SK-N-SH (cell line): Measurements from ENCODE around the gene FGFBP1. TPM values are rescaled to one million over a fixed set of nuclear protein-coding genes. Genes with fewer than 3 reads are reported as not detected.

Experiments
- CTCF ChIA-PET: fragments of 300-600, 350-600 bp; formaldehyde crosslinking; extraction: SDS; loops from one replicate; lab custom pipeline; 2021; lab: Yijun Ruan, JAX
- POLR2A ChIA-PET: fragments of 350-600 bp; sonication (Branson Sonifier 250); formaldehyde crosslinking; extraction: SDS; loops from one replicate; lab custom pipeline; 2020; ENCODE audit warnings: antibody characterized with exemption, inconsistent platforms; lab: Yijun Ruan, JAX
- DNase-seq: peaks from one replicate; pipeline ENCODE4 v3.0.0; 2012
- H2AFZ ChIP-seq: fragments of 200-600 bp; sonication (generic); 2 replicates; pipeline ENCODE4 v1.8.1; 2016; ENCODE audit warnings: antibody characterized with exemption, mild to moderate bottlenecking, low read depth
- H3F3A ChIP-seq: fragments of 200-600 bp; sonication (generic); replicated peaks from 2 replicates; pipeline ENCODE3; 2016; ENCODE audit warnings: antibody characterized with exemption, mild to moderate bottlenecking; ENCODE audit not compliant: insufficient read depth
- H3K27ac ChIP-seq, 2 experiments: fragments of 200-500 bp in 1 of 2; fragments of 200-600 bp in 1 of 2; sonication (Bioruptor generic) in 1 of 2; sonication (generic), shearing (Covaris generic) in 1 of 2; 2 replicates each; pipeline versions ENCODE4 v1.5.1 to v1.6.1; 2014 to 2016; ENCODE audit warnings: low read depth in 2 of 2, inconsistent platforms in 1 of 2, low read length in 1 of 2, mild to moderate bottlenecking in 1 of 2, mixed read lengths in 1 of 2
- H3K27me3 ChIP-seq: fragments of 200-600 bp; sonication (generic), shearing (Covaris generic); 2 replicates; pipeline ENCODE4 v1.6.1; 2016; ENCODE audit warnings: mixed run types; ENCODE audit not compliant: insufficient read depth
- H3K36me3 ChIP-seq, 2 experiments: fragments of 200-500 bp in 1 of 2; fragments of 200-600 bp in 1 of 2; sonication (Bioruptor generic) in 1 of 2; sonication (generic) in 1 of 2; replicated peaks in 1 of 2; 2 replicates each; pipeline versions ENCODE3 to v1.5.1; 2014 to 2016; ENCODE audit warnings: low read length in 1 of 2, mild to moderate bottlenecking in 1 of 2; ENCODE audit not compliant: insufficient read depth in 2 of 2, control insufficient read depth in 1 of 2
- H3K4me1 ChIP-seq, 2 experiments: fragments of 200-500 bp in 1 of 2; fragments of 200-600 bp in 1 of 2; sonication (Bioruptor generic) in 1 of 2; sonication (generic), shearing (Covaris generic) in 1 of 2; 2 replicates each; pipeline versions ENCODE4 v1.5.1 to v1.6.1; 2014 to 2016; ENCODE audit warnings: low read depth in 1 of 2, low read length in 1 of 2, mixed run types in 1 of 2; ENCODE audit not compliant: insufficient read depth in 2 of 2, control insufficient read depth in 1 of 2
- H3K4me2 ChIP-seq: fragments of 200-600 bp; sonication (generic), shearing (Covaris generic); 2 replicates; pipeline ENCODE4 v1.6.1; 2017; ENCODE audit warnings: mixed run types
- H3K4me3 ChIP-seq, 2 experiments: fragments of 200-500 bp in 1 of 2; fragments of 200-600 bp in 1 of 2; sonication (Bioruptor generic) in 1 of 2; sonication (generic), shearing (Covaris generic) in 1 of 2; 2 replicates each; pipeline versions ENCODE4 v1.5.1 to v1.8.1; 2014 to 2016; ENCODE audit warnings: low read depth in 2 of 2, inconsistent platforms in 1 of 2, low read length in 1 of 2, mild to moderate bottlenecking in 1 of 2, mixed read lengths in 1 of 2, moderate library complexity in 1 of 2
- H3K79me2 ChIP-seq: fragments of 200-600 bp; sonication (generic); 2 replicates; pipeline ENCODE4 v1.8.1; 2017; ENCODE audit warnings: mild to moderate bottlenecking; ENCODE audit not compliant: insufficient read depth
- H3K9ac ChIP-seq: fragments of 200-600 bp; sonication (generic); 2 replicates; pipeline ENCODE4 v1.6.1; 2017; ENCODE audit warnings: mixed run types
- H3K9me2 ChIP-seq: fragments of 200-600 bp; sonication (generic); 2 replicates; pipeline ENCODE4 v1.6.1; 2017; ENCODE audit warnings: mixed run types
- H3K9me3 ChIP-seq: fragments of 200-600 bp; sonication (generic); 2 replicates; pipeline ENCODE4 v1.6.1; 2017; ENCODE audit warnings: mixed run types, mild to moderate bottlenecking, moderate library complexity
- H4K20me1 ChIP-seq: fragments of 200-600 bp; sonication (generic); 2 replicates; pipeline ENCODE4 v1.6.1; 2017; ENCODE audit warnings: mild to moderate bottlenecking, mixed run types; ENCODE audit not compliant: insufficient read depth
- EP300 ChIP-seq, 2 experiments: IDR thresholded peaks; 2 replicates each; pipeline versions ENCODE4 v1.4.0 to v1.6.1; 2012; ENCODE audit warnings: borderline replicate concordance in 1 of 2, low read depth in 1 of 2, low read length in 1 of 2
- FOSL2 ChIP-seq: IDR thresholded peaks from 2 replicates; pipeline ENCODE4 v1.4.0; 2012; ENCODE audit warnings: low read depth, mild to moderate bottlenecking, moderate library complexity, borderline replicate concordance
- FOXM1 ChIP-seq: IDR thresholded peaks from 2 replicates; pipeline ENCODE4 v1.4.0; 2012; ENCODE audit warnings: low read depth, mild to moderate bottlenecking
- GABPA ChIP-seq: IDR thresholded peaks from 2 replicates; pipeline ENCODE4 v1.4.0; 2012; ENCODE audit warnings: low read depth, mild to moderate bottlenecking
- IRF3 ChIP-seq: fragments of 150-350 bp; IDR thresholded peaks from 2 replicates; pipeline ENCODE4 v1.6.1; 2016; ENCODE audit warnings: mild to moderate bottlenecking, low read depth, low read length
- MAX ChIP-seq: IDR thresholded peaks from 2 replicates; pipeline ENCODE4 v1.4.0; 2012; ENCODE audit warnings: low read depth
- MEF2A ChIP-seq: IDR thresholded peaks from 2 replicates; pipeline ENCODE4 v1.4.0; 2012; ENCODE audit warnings: low read depth, borderline replicate concordance
- MXI1 ChIP-seq: IDR thresholded peaks from 2 replicates; pipeline ENCODE4 v1.6.1; 2012; ENCODE audit warnings: mild to moderate bottlenecking, low read depth, low read length, improper control_type of control experiment
- NRF1 ChIP-seq: IDR thresholded peaks from 2 replicates; pipeline ENCODE4 v1.6.1; 2012; ENCODE audit warnings: low read depth, mild to moderate bottlenecking, low read length
- PBX3 ChIP-seq: IDR thresholded peaks from 2 replicates; pipeline ENCODE4; 2012
- POLR2AphosphoS5 ChIP-seq: IDR thresholded peaks from 2 replicates; pipeline ENCODE4 v1.6.1; 2012; ENCODE audit warnings: low read depth, low read length
- RAD21 ChIP-seq: IDR thresholded peaks from 2 replicates; pipeline ENCODE4 v1.6.1; 2012; ENCODE audit warnings: mild to moderate bottlenecking, low read length
- RXRA ChIP-seq: IDR thresholded peaks from 2 replicates; pipeline ENCODE4 v1.4.0; 2012; ENCODE audit warnings: low read depth, mild to moderate bottlenecking, borderline replicate concordance
- TCF12 ChIP-seq: IDR thresholded peaks from 2 replicates; pipeline ENCODE4 v1.4.0; 2012
- TEAD4 ChIP-seq: IDR thresholded peaks from 2 replicates; pipeline ENCODE4 v1.4.0; 2012; ENCODE audit warnings: mild to moderate bottlenecking, borderline replicate concordance; ENCODE audit not compliant: insufficient read depth
- USF2 ChIP-seq: fragments of 150-350 bp; IDR thresholded peaks from 2 replicates; pipeline ENCODE4 v1.6.1; 2017; ENCODE audit warnings: antibody characterized with exemption, low read length, low read depth, borderline replicate concordance
- YY1 ChIP-seq: IDR thresholded peaks from 2 replicates; pipeline ENCODE4 v1.4.0; 2012; ENCODE audit warnings: low read depth, mild to moderate bottlenecking
- ZBTB33 ChIP-seq: IDR thresholded peaks from 2 replicates; pipeline ENCODE4 v1.4.0; 2012; ENCODE audit warnings: low read depth, borderline replicate concordance
- WGBS: methylation state at CpG from one replicate; pipeline ENCODE4 v1.1.6; 2017; ENCODE audit warnings: low lambda C conversion rate; 5-methylcytosine and 5-hydroxymethylcytosine counted together
- polyA plus RNA-seq, 3 experiments: library from polyadenylated mRNA; depleted of rRNA; stranded (reverse); fragments of >200 nt; gene quantifications; 2 replicates each; pipeline ENCODE4 v1.2.3, GENCODE V29; 2012

The FGFBP1 gene
- polyA plus RNA-seq, 1 of the 3 experiments (the other 2 are of a cell fraction), result 0.13 TPM

GRCh38 chr4:15965325-15965724 is 26.8 kb upstream of the FGFBP1 start:
- H3K9ac ChIP-seq, result no peak overlapping the region
- no peaks in the 10 kb centered on the region for H3K9me3 ChIP-seq
- H3K4me2 ChIP-seq, result no peak overlapping the region
- H3K27me3 ChIP-seq, result no peaks in the 10 kb centered on the region
- H4K20me1 ChIP-seq, result no peaks in the 10 kb centered on the region
- DNase-seq, result no peak
- WGBS, result 60% methylated on average over 5 of the region's 5 CpGs
- peaks cover 0 to 9% of the 10 kb centered on the region in 2 experiments; a peak in 1 of 4 replicates for H3K4me1 ChIP-seq
- no peak overlapping the region for H3K4me3 ChIP-seq
- no peak overlapping the region for H2AFZ ChIP-seq
- TF ChIP-seq TCF12 (no peak), MEF2A (no peak), NRF1 (no peak), RAD21 (no peak), USF2 (no peak)
- H3K36me3 ChIP-seq, result no peaks in the 10 kb centered on the region
- H3K79me2 ChIP-seq, result no peaks in the 10 kb centered on the region
- no peaks in the 10 kb centered on the region for H3K9me2 ChIP-seq
- CTCF ChIA-PET, result interaction anchor here (0.9 to 5.4 kb wide), 6 partner anchors 10 to 160 kb away, joined by 3 to 39 read pairs (median 6); no protein-coding TSS in a partner anchor
- no peaks in the 10 kb centered on the region for H3F3A ChIP-seq
- POLR2A ChIA-PET, result no interaction called here
- H3K27ac ChIP-seq, result no peak overlapping the region

GRCh38 chr4:15964159-15964558 is 25.6 kb upstream of the FGFBP1 start:
- no peaks in the 10 kb centered on the region for H3K79me2 ChIP-seq
- no peaks in the 10 kb centered on the region for H4K20me1 ChIP-seq
- ChIA-PET CTCF (interaction anchor here (0.8 to 5.4 kb wide), 7 partner anchors 8 to 300 kb away, joined by 3 to 60 read pairs (median 12); no protein-coding TSS in a partner anchor), POLR2A (no interaction called here)
- no peak overlapping the region for H2AFZ ChIP-seq
- H3K4me1 ChIP-seq, result peaks cover 0 to 9% of the 10 kb centered on the region in 2 experiments; a peak in 1 of 4 replicates
- H3K36me3 ChIP-seq, result no peaks in the 10 kb centered on the region
- H3K27me3 ChIP-seq, result no peaks in the 10 kb centered on the region
- H3K9me3 ChIP-seq, result no peaks in the 10 kb centered on the region
- no peak for TF ChIP-seq ZBTB33
- no peak for TF ChIP-seq TEAD4
- no peak for TF ChIP-seq POLR2AphosphoS5
- TF ChIP-seq FOSL2, result no peak
- TF ChIP-seq MAX, result no peak
- TF ChIP-seq MXI1, result no peak
- TF ChIP-seq YY1, result no peak
- TF ChIP-seq FOXM1, result no peak
- TF ChIP-seq IRF3, result no peak
- TF ChIP-seq RXRA, result no peak
- TF ChIP-seq GABPA, result no peak
- no peak for TF ChIP-seq TCF12
- no peak for TF ChIP-seq PBX3
- no peak for TF ChIP-seq NRF1
- TF ChIP-seq EP300 (IDR thresholded peaks at IDR 0.05; ENCODE audit: borderline replicate concordance in 1 of 2, low read depth in 1 of 2, low read length in 1 of 2), result no peak
- no peak for DNase-seq
- no peaks in the 10 kb centered on the region for H3F3A ChIP-seq
- no peak overlapping the region for H3K9ac ChIP-seq
- 60% methylated on average over 5 of the region's 5 CpGs for WGBS
- H3K9me2 ChIP-seq, result no peaks in the 10 kb centered on the region
- H3K4me3 ChIP-seq, result no peak overlapping the region
- H3K27ac ChIP-seq, result no peak overlapping the region
- H3K4me2 ChIP-seq, result no peak overlapping the region
